GM13977 (cell line): ENCODE data around the gene RAD51B.

Source experiments
- DNase-seq: peaks from one replicate; pipeline ENCODE4 v3.0.0; 2012; ENCODE audit warnings: low spot score
- in situ Hi-C: fragments of 300-500 bp; cut with MboI; formaldehyde crosslinking; loops from one replicate; pipeline ENCODE4 v1.12.0; 2022; ENCODE audit warnings: low sequenced_read_pairs, low pct_unique_long_range_greater_than_20kb, mixed read lengths, inconsistent platforms; ENCODE audit not compliant: unreplicated experiment
- TF ChIP-seq, protein P1 (sequence below): IDR thresholded peaks from 2 replicates; pipeline ENCODE4 v1.5.1; 2012; ENCODE audit warnings: mild to moderate bottlenecking, control low read depth; ENCODE audit not compliant: insufficient read depth; ENCODE audit errors: extremely low read depth, missing control alignments

Gene RAD51B

GRCh38 chr14:68593806-68594536 is 774.4 kb downstream of the RAD51B start:
- in situ Hi-C loops: no loop called here
- TF ChIP-seq, protein P1, sequence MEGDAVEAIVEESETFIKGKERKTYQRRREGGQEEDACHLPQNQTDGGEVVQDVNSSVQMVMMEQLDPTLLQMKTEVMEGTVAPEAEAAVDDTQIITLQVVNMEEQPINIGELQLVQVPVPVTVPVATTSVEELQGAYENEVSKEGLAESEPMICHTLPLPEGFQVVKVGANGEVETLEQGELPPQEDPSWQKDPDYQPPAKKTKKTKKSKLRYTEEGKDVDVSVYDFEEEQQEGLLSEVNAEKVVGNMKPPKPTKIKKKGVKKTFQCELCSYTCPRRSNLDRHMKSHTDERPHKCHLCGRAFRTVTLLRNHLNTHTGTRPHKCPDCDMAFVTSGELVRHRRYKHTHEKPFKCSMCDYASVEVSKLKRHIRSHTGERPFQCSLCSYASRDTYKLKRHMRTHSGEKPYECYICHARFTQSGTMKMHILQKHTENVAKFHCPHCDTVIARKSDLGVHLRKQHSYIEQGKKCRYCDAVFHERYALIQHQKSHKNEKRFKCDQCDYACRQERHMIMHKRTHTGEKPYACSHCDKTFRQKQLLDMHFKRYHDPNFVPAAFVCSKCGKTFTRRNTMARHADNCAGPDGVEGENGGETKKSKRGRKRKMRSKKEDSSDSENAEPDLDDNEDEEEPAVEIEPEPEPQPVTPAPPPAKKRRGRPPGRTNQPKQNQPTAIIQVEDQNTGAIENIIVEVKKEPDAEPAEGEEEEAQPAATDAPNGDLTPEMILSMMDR: no peak
- no peak for DNase-seq

- TF ChIP-seq, protein P1: no peak
- in situ Hi-C loops: no loop called here
- no peak for DNase-seq
These were observed 775.3 kb downstream of the RAD51B start for GRCh38 chr14:68594737-68595380.

GRCh38 chr14:68596211-68596610 is 776.6 kb downstream of the RAD51B start:
- TF ChIP-seq, protein P1: no peak
- in situ Hi-C loops: no loop called here
- DNase-seq: no peak

GRCh38 chr14:68596701-68597100 is 777.1 kb downstream of the RAD51B start:
- in situ Hi-C loops: no loop called here
- no peak for DNase-seq

GRCh38 chr14:68598089-68598488 is 778.5 kb downstream of the RAD51B start:
- no peak for DNase-seq
- in situ Hi-C loops: no loop called here
- TF ChIP-seq, protein P1: no peak

More at GRCh38 chr14:68596701-68597100, 777.1 kb downstream of the RAD51B start:
- TF ChIP-seq, protein P1: no peak

- no peak for DNase-seq
- in situ Hi-C loops: no loop called here
- TF ChIP-seq, protein P1: no peak
These were observed 779.3 kb downstream of the RAD51B start for GRCh38 chr14:68598621-68599447.
